ENCODE measurements around the gene OLA1. TPM values are rescaled to one million over a fixed set of nuclear protein-coding genes. Genes with fewer than 3 reads are reported as not detected.

Gene OLA1
- polyA plus RNA-seq, 1 experiment, result 148 TPM

DNA sequence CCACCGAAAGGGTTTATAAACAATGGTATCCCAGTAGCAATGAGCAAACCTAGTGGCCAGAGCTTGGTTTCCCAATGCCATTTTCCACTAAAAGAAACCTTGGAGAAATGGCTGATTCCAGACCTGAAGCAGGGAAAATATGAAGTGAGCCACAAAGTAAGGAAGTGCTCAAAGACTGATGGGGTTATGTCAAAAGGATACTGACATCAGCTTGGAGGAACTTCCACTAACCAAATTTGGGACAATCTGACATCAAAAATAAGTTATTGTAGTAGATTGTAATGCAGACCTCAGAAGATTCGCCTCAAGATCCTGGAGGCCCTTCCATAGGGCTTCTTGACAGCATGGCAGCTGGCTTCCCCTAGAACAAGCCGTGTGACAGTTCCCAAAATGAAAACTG lies 203.8 kb downstream of the OLA1 start:
- Histone ChIP-seq H3K9me3 (ENCODE audit: control insufficient read depth, insufficient read depth, low read length) (no peaks in the 10 kb centered on the region; the same call in 1 of the 2 replicates), H3K27ac (ENCODE audit: low read depth, low read length) (no peak overlapping the region), H3K4me3 (ENCODE audit: low read depth, low read length) (no peak overlapping the region), H3K27me3 (ENCODE audit: control insufficient read depth, insufficient read depth, low read length) (no peaks in the 10 kb centered on the region)
- ChIA-PET CTCF (interaction anchor here (0.6 to 1.1 kb wide), 4 partner anchors 8 to 413 kb away, joined by 3 to 11 read pairs (median 4); no protein-coding TSS in a partner anchor), POLR2A (no interaction called here)
- TF ChIP-seq, protein P1, sequence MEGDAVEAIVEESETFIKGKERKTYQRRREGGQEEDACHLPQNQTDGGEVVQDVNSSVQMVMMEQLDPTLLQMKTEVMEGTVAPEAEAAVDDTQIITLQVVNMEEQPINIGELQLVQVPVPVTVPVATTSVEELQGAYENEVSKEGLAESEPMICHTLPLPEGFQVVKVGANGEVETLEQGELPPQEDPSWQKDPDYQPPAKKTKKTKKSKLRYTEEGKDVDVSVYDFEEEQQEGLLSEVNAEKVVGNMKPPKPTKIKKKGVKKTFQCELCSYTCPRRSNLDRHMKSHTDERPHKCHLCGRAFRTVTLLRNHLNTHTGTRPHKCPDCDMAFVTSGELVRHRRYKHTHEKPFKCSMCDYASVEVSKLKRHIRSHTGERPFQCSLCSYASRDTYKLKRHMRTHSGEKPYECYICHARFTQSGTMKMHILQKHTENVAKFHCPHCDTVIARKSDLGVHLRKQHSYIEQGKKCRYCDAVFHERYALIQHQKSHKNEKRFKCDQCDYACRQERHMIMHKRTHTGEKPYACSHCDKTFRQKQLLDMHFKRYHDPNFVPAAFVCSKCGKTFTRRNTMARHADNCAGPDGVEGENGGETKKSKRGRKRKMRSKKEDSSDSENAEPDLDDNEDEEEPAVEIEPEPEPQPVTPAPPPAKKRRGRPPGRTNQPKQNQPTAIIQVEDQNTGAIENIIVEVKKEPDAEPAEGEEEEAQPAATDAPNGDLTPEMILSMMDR (IDR thresholded peaks at IDR 0.05; ENCODE audit: low read depth, low read length), result peak; percentile 9; the same call in 1 of the 2 replicates
- DNase-seq (ENCODE audit: low read depth, low spot score), result no peak

DNA sequence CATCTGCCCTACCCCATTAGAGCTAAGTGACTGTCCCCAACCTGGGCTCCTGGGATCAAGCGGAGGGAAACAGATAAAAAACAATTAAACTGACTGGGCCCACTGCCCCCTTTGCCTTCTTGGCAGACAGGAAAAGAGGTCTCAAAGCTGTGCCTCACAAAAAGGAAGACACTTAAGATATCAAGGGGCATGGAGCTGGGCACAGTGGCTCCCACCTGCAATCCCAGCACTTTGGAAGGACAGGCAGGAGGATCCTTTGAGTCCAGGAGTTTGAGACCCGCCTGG lies 208.0 kb downstream of the OLA1 start:
- TF ChIP-seq, protein P1 (IDR thresholded peaks at IDR 0.05; ENCODE audit: low read depth, low read length), result no peak
- CTCF ChIA-PET, result interaction anchor here (0.7 to 1.2 kb wide), 11 partner anchors 10 to 637 kb away, joined by 3 to 6 read pairs (median 3); no protein-coding TSS in a partner anchor
- POLR2A ChIA-PET, result no interaction called here

DNA sequence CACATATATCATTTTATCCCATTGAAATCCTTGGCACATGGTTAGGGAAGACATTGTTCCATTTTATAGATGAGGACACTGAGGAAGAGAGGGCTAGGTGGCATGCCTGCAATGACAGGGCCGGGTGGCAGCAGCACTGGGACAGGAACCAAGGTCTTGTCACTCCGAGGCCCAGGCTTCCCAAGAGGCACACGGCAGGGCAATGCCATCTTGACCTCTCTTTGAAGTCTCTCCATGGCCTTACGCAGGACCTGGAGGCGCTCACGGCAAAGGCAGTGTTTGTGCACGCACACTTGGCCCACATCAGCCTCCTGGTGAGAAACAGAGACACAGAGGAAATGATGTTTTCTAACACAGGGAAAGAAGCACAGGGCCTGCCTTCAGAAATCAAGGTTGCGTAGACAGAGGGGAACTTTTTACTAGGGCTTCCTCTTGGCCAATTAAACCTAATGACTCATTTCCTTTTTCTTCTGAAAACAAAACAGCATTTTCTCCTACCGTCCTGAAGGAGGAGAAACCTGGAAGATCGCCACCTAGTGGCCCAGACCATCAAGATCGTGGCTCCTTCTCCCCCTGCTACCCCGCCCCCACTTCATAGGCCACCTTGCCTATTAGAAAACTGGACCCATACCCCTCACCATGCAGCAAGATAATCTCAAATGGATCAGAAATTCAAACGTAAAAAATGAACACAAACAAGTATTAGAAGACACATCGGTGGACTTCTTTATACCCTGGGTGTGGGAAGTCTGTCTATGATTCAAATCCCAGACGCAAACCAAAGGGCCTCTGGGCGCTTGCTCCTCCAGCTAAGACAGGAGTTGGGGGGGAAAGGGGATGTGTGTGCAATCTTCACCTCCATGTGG lies 208.5 kb downstream of the OLA1 start:
- no peaks in the 10 kb centered on the region for H3K27me3 ChIP-seq (ENCODE audit: control insufficient read depth, insufficient read depth, low read length)
- peak; percentile 89 for DNase-seq (ENCODE audit: low read depth, low spot score)
- H3K27ac ChIP-seq (ENCODE audit: low read depth, low read length), result peak overlapping the region; percentile 92
- H3K9me3 ChIP-seq (ENCODE audit: control insufficient read depth, insufficient read depth, low read length), result no peaks in the 10 kb centered on the region; the same call in 1 of the 2 replicates
- H3K4me3 ChIP-seq (ENCODE audit: low read depth, low read length), result no peak overlapping the region; the same call in 1 of the 2 replicates
- CTCF ChIA-PET, result interaction anchor here (0.7 to 1.2 kb wide), 11 partner anchors 10 to 637 kb away, joined by 3 to 6 read pairs (median 3); no protein-coding TSS in a partner anchor
- TF ChIP-seq, protein P1 (IDR thresholded peaks at IDR 0.05; ENCODE audit: low read depth, low read length), result peak; percentile 93
- POLR2A ChIA-PET, result no interaction called here

More for the DNA sequence above, 208.0 kb downstream of the OLA1 start:
- H3K27ac ChIP-seq (ENCODE audit: low read depth, low read length), result no peak overlapping the region
- no peak for DNase-seq (ENCODE audit: low read depth, low spot score)
- H3K4me3 ChIP-seq (ENCODE audit: low read depth, low read length), result no peak overlapping the region
- no peaks in the 10 kb centered on the region; the same call in 1 of the 2 replicates for H3K9me3 ChIP-seq (ENCODE audit: control insufficient read depth, insufficient read depth, low read length)
- H3K27me3 ChIP-seq (ENCODE audit: control insufficient read depth, insufficient read depth, low read length), result no peaks in the 10 kb centered on the region

DNA sequence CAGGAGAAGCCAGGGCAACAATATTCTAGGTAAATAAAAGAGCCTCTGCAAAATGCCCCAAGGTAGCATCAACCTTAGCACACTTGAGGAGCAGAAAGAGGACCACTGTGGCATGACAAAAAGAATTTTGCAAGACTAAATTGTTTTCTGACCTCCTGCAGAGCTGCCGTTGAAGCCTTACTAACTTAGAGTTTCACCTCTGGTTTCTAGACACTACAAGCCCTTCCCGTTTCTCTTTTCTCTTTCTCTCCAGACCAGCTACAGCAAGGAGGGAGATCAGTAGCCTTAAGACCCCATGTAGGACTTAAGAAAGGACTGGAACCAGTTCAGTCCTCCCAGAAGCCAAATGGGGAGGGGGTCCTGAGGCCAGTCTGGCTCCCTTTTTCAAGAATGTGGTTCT lies 209.9 kb downstream of the OLA1 start:
- TF ChIP-seq, protein P1 (IDR thresholded peaks at IDR 0.05; ENCODE audit: low read depth, low read length), result no peak
- H3K9me3 ChIP-seq (ENCODE audit: control insufficient read depth, insufficient read depth, low read length), result no peaks in the 10 kb centered on the region; the same call in 1 of the 2 replicates
- no peak overlapping the region for H3K27ac ChIP-seq (ENCODE audit: low read depth, low read length)
- ChIA-PET POLR2A (interaction anchor here (0.8 kb wide), 1 partner anchor 13 kb away, joined by 3 read pairs; no protein-coding TSS in a partner anchor), CTCF (interaction anchor here (0.6 kb wide), 1 partner anchor 80 kb away, joined by 3 read pairs; no protein-coding TSS in a partner anchor)
- H3K27me3 ChIP-seq (ENCODE audit: control insufficient read depth, insufficient read depth, low read length), result no peaks in the 10 kb centered on the region
- H3K4me3 ChIP-seq (ENCODE audit: low read depth, low read length), result no peak overlapping the region
- DNase-seq (ENCODE audit: low read depth, low spot score), result no peak

- no peaks in the 10 kb centered on the region for H3K27me3 ChIP-seq (ENCODE audit: control insufficient read depth, insufficient read depth, low read length)
- TF ChIP-seq, protein P1 (IDR thresholded peaks at IDR 0.05; ENCODE audit: low read depth, low read length), result no peak
- ChIA-PET POLR2A (no interaction called here), CTCF (interaction anchor here (1.1 kb wide), 2 partner anchors 12 to 24 kb away, joined by 4 read pairs; no protein-coding TSS in a partner anchor)
- no peak overlapping the region for H3K4me3 ChIP-seq (ENCODE audit: low read depth, low read length)
- no peaks in the 10 kb centered on the region; the same call in 1 of the 2 replicates for H3K9me3 ChIP-seq (ENCODE audit: control insufficient read depth, insufficient read depth, low read length)
- no peak for DNase-seq (ENCODE audit: low read depth, low spot score)
- no peak overlapping the region for H3K27ac ChIP-seq (ENCODE audit: low read depth, low read length)
Measured at GRCh38 chr2:174036825-174037224, 211.5 kb downstream of the OLA1 start.
